ENCODE data around the gene GALNT15. TPM values are rescaled to one million over a fixed set of nuclear protein-coding genes. Genes with fewer than 3 reads are reported as not detected.

GALNT15 gene
- total RNA-seq, 2 experiments from 2014 or later: not detected

- DNase-seq: no peak
- Mint-ChIP-seq H3K4me3 (no peak overlapping the region), H3K36me3 (ENCODE audit: low read depth) (no peaks in the 10 kb centered on the region), H3K9me3 (no peaks in the 10 kb centered on the region), H3K4me1 (ENCODE audit: low read depth) (no peaks in the 10 kb centered on the region), H3K27me3 (ENCODE audit: low read depth) (no peaks in the 10 kb centered on the region), H3K27ac (no peak overlapping the region)
- intact Hi-C loops (cut with micrococcal nuclease): no loop called here
- CTCF ChIA-PET: interaction anchor here (0.6 kb wide), 1 partner anchor 177 kb away, joined by 4 read pairs; no protein-coding TSS in a partner anchor
Observed at GRCh38 chr3:16192176-16192811, 17.8 kb downstream of the GALNT15 start.

- no peaks in the 10 kb centered on the region for H3K4me1 Mint-ChIP-seq (ENCODE audit: low read depth)
- H3K4me3 Mint-ChIP-seq: no peak overlapping the region
- intact Hi-C loops (cut with micrococcal nuclease): no loop called here
- DNase-seq: no peak
- no peak overlapping the region for H3K27ac Mint-ChIP-seq
- CTCF ChIA-PET: no interaction called here
- H3K36me3 Mint-ChIP-seq (ENCODE audit: low read depth): no peaks in the 10 kb centered on the region
- H3K9me3 Mint-ChIP-seq: no peaks in the 10 kb centered on the region
- H3K27me3 Mint-ChIP-seq (ENCODE audit: low read depth): no peaks in the 10 kb centered on the region
Observed at GRCh38 chr3:16198427-16198826, 23.9 kb downstream of the GALNT15 start.

DNA sequence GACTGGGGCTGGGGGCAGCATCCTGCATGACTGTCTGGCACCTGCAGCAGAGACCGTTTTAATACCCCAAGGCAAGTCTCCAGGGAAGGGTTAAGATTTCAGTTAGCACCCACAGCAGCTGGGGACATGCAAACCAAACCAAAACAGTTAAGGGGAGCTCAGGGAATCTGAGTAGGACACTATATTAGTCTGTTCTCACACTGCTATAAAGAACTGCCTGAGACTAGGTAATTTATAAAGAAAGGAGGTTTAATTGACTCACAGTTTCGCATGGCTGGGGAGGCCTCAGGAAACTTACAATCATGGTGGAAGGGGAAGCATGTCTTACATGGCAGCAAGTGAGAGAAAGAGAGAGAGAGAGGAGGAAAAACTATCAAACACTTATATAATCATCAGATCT is 25.3 kb downstream of the GALNT15 start:
- no peak overlapping the region for H3K27ac Mint-ChIP-seq
- no peak overlapping the region for H3K4me3 Mint-ChIP-seq
- no peaks in the 10 kb centered on the region for H3K9me3 Mint-ChIP-seq
- intact Hi-C loops (cut with micrococcal nuclease): no loop called here
- H3K27me3 Mint-ChIP-seq (ENCODE audit: low read depth): no peaks in the 10 kb centered on the region
- CTCF ChIA-PET: no interaction called here
- H3K36me3 Mint-ChIP-seq (ENCODE audit: low read depth): no peaks in the 10 kb centered on the region
- DNase-seq: no peak
- H3K4me1 Mint-ChIP-seq (ENCODE audit: low read depth): no peaks in the 10 kb centered on the region

GRCh38 chr3:16200411-16200810 is 25.9 kb downstream of the GALNT15 start:
- no peak for DNase-seq
- H3K9me3 Mint-ChIP-seq: no peaks in the 10 kb centered on the region
- CTCF ChIA-PET: no interaction called here
- intact Hi-C loops (cut with micrococcal nuclease): no loop called here
- peaks cover 1% of the 10 kb centered on the region for H3K4me1 Mint-ChIP-seq (ENCODE audit: low read depth)
- H3K4me3 Mint-ChIP-seq: no peak overlapping the region
- H3K27ac Mint-ChIP-seq: no peak overlapping the region
- no peaks in the 10 kb centered on the region for H3K36me3 Mint-ChIP-seq (ENCODE audit: low read depth)
- no peaks in the 10 kb centered on the region for H3K27me3 Mint-ChIP-seq (ENCODE audit: low read depth)

DNA sequence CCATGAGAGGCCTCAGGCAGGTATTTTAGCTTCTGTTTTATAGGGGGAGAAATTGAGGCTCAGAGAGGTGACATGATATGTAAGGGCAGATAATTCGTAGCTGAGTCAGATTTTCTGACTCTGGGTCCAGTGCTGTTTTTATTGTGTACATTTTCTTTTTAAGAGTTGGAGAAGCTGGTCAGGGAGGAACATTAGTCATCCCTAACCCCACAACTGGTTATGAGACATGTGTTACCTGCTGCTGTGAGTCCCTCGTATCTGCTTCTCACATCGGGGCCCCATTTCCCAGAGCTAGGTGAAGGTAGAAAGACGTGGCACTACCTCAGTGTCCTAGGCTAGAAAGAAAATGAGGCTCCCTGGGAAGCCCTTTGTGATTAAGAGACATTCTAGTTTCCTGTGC is 28.6 kb downstream of the GALNT15 start:
- H3K4me1 Mint-ChIP-seq (ENCODE audit: low read depth): peaks cover 4% of the 10 kb centered on the region
- CTCF ChIA-PET: interaction anchor here (0.5 to 0.6 kb wide), 2 partner anchors 79 to 724 kb away, joined by 3 to 4 read pairs; no protein-coding TSS in a partner anchor
- no peaks in the 10 kb centered on the region for H3K27me3 Mint-ChIP-seq (ENCODE audit: low read depth)
- no peak overlapping the region for H3K27ac Mint-ChIP-seq
- H3K9me3 Mint-ChIP-seq: no peaks in the 10 kb centered on the region
- peak; percentile 12 for DNase-seq
- intact Hi-C loops (cut with micrococcal nuclease): no loop called here
- H3K36me3 Mint-ChIP-seq (ENCODE audit: low read depth): no peaks in the 10 kb centered on the region
- no peak overlapping the region for H3K4me3 Mint-ChIP-seq

GRCh38 chr3:16203671-16204629 is 29.5 kb downstream of the GALNT15 start:
- Mint-ChIP-seq H3K27me3 (ENCODE audit: low read depth) (no peaks in the 10 kb centered on the region), H3K27ac (no peak overlapping the region), H3K36me3 (ENCODE audit: low read depth) (no peaks in the 10 kb centered on the region), H3K4me3 (no peak overlapping the region), H3K4me1 (ENCODE audit: low read depth) (peaks cover 4% of the 10 kb centered on the region), H3K9me3 (no peaks in the 10 kb centered on the region)
- intact Hi-C loops (cut with micrococcal nuclease): no loop called here
- CTCF ChIA-PET: interaction anchor here (0.6 kb wide), 1 partner anchor 723 kb away, joined by 3 read pairs; no protein-coding TSS in a partner anchor
- no peak for DNase-seq

GRCh38 chr3:16204751-16205150 is 30.3 kb downstream of the GALNT15 start:
- CTCF ChIA-PET: interaction anchor here (0.5 to 1.0 kb wide), 2 partner anchors 155 to 237 kb away, joined by 3 read pairs; no protein-coding TSS in a partner anchor
- intact Hi-C loops (cut with micrococcal nuclease): no loop called here
- Mint-ChIP-seq H3K27me3 (ENCODE audit: low read depth) (no peaks in the 10 kb centered on the region), H3K4me1 (ENCODE audit: low read depth) (peaks cover 4% of the 10 kb centered on the region), H3K36me3 (ENCODE audit: low read depth) (no peaks in the 10 kb centered on the region), H3K4me3 (no peak overlapping the region), H3K9me3 (no peaks in the 10 kb centered on the region), H3K27ac (no peak overlapping the region)
- no peak for DNase-seq

GRCh38 chr3:16205156-16205870 is 30.8 kb downstream of the GALNT15 start:
- Mint-ChIP-seq H3K9me3 (no peaks in the 10 kb centered on the region), H3K4me1 (ENCODE audit: low read depth) (peaks cover 4% of the 10 kb centered on the region), H3K27me3 (ENCODE audit: low read depth) (no peaks in the 10 kb centered on the region), H3K27ac (no peak overlapping the region), H3K4me3 (no peak overlapping the region), H3K36me3 (ENCODE audit: low read depth) (no peaks in the 10 kb centered on the region)
- no peak for DNase-seq
- CTCF ChIA-PET: interaction anchor here (0.5 to 1.0 kb wide), 4 partner anchors 12 to 346 kb away, joined by 3 read pairs; no protein-coding TSS in a partner anchor
- intact Hi-C loops (cut with micrococcal nuclease): no loop called here

DNA sequence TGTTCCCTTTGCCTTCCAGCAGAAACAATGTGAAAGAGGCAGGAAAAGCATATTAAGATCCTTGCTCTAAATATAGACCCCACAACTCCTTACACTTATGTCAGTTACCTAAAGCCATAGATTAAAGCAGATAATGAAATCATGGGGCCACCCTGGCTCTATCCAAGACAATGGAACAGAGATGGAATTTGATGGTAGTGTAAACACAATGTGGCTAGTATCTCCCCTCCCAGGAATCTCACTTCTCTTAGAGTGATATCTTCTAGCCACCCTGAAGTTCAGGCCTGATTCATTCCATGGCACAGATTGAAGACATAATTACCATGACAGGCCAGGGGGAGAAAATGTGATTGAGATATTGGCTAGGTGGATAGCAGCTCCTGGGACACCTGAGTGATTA is 32.6 kb downstream of the GALNT15 start:
- H3K4me1 Mint-ChIP-seq (ENCODE audit: low read depth): peaks cover 4% of the 10 kb centered on the region
- no peaks in the 10 kb centered on the region for H3K36me3 Mint-ChIP-seq (ENCODE audit: low read depth)
- H3K9me3 Mint-ChIP-seq: no peaks in the 10 kb centered on the region
- CTCF ChIA-PET: interaction anchor here (1.0 kb wide), 1 partner anchor 157 kb away, joined by 3 read pairs; no protein-coding TSS in a partner anchor
- H3K27ac Mint-ChIP-seq: no peak overlapping the region
- intact Hi-C loops (cut with micrococcal nuclease): no loop called here
- H3K4me3 Mint-ChIP-seq: no peak overlapping the region
- no peak for DNase-seq
- no peaks in the 10 kb centered on the region for H3K27me3 Mint-ChIP-seq (ENCODE audit: low read depth)

GRCh38 chr3:16211176-16211904 is 36.9 kb downstream of the GALNT15 start:
- DNase-seq: no peak
- H3K36me3 Mint-ChIP-seq (ENCODE audit: low read depth): no peaks in the 10 kb centered on the region
- H3K27me3 Mint-ChIP-seq (ENCODE audit: low read depth): no peaks in the 10 kb centered on the region
- no peaks in the 10 kb centered on the region for H3K9me3 Mint-ChIP-seq
- intact Hi-C loops (cut with micrococcal nuclease): loop anchor here (1.0 kb wide), 1 partner anchor 36 kb away; no protein-coding TSS in a partner anchor
- CTCF ChIA-PET: no interaction called here
- H3K4me1 Mint-ChIP-seq (ENCODE audit: low read depth): no peaks in the 10 kb centered on the region
- no peak overlapping the region for H3K27ac Mint-ChIP-seq
- H3K4me3 Mint-ChIP-seq: no peak overlapping the region

GRCh38 chr3:16214366-16214765 is 39.9 kb downstream of the GALNT15 start:
- Mint-ChIP-seq H3K4me3 (no peak overlapping the region), H3K4me1 (ENCODE audit: low read depth) (no peaks in the 10 kb centered on the region), H3K27ac (no peak overlapping the region), H3K9me3 (no peaks in the 10 kb centered on the region), H3K36me3 (ENCODE audit: low read depth) (no peaks in the 10 kb centered on the region), H3K27me3 (ENCODE audit: low read depth) (no peaks in the 10 kb centered on the region)
- DNase-seq: no peak
- intact Hi-C loops (cut with micrococcal nuclease): no loop called here
- CTCF ChIA-PET: no interaction called here
